ENCODE measurements around the gene CABLES2. TPM values are rescaled to one million over a fixed set of nuclear protein-coding genes. Genes with fewer than 3 reads are reported as not detected.

The CABLES2 gene
- total and polyA plus RNA-seq, 2 of the 4 experiments (the other 2 are of a cell fraction), result 1.4 to 5.1 TPM

GRCh38 chr20:62372042-62372993, 34.8 kb downstream of the CABLES2 start:
- Histone ChIP-seq H3K9ac (ENCODE audit: low read depth, low read length) (no peak overlapping the region), H2BK5ac (ENCODE audit: low read depth, low read length, poor library complexity, severe bottlenecking) (no peak overlapping the region), H3K18ac (ENCODE audit: low read depth, low read length) (no peak overlapping the region), H2BK20ac (ENCODE audit: low read depth, low read length) (no peak overlapping the region), H3K4ac (ENCODE audit: low read depth, low read length) (no peak overlapping the region), H3K9me1 (ENCODE audit: insufficient read depth, low read length) (peaks cover 13% of the 10 kb centered on the region; the same call in 1 of the 2 replicates), H3K27ac (ENCODE audit: insufficient read depth, low read length) (no peak overlapping the region), H3K23ac (ENCODE audit: low read depth, low read length) (no peak overlapping the region), H3K4me1 (ENCODE audit: control insufficient read depth, insufficient read depth, low read length) (peaks cover 53% of the 10 kb centered on the region), H2AK9ac (replicated peaks; ENCODE audit: low read depth, low read length, poor library complexity) (no peak overlapping the region), H3K79me1 (ENCODE audit: low read depth in 1 of 2, low read length in 2 of 2) (no peaks in the 10 kb centered on the region), H3K4me2 (ENCODE audit: low read depth, low read length) (no peak overlapping the region), H3K56ac (ENCODE audit: extremely low read depth, insufficient read depth, low read length) (no peak overlapping the region), H3K9me3 (ENCODE audit: control insufficient read depth, insufficient read depth, low read length) (no peaks in the 10 kb centered on the region), H4K20me1 (ENCODE audit: insufficient read depth, low read length) (peaks cover 12% of the 10 kb centered on the region), H2AK5ac (ENCODE audit: low read depth, low read length) (0 out of 2 replicates have a peak overlapping the region, but pooled peaks have one; percentile 16), H3K14ac (replicated peaks; ENCODE audit: low read depth, low read length) (no peak overlapping the region), H3K4me3 (ENCODE audit: insufficient read depth, low read depth, low read length) (no peak overlapping the region), H4K91ac (ENCODE audit: insufficient read depth, low read depth, low read length) (no peak overlapping the region), H2AFZ (replicated peaks; ENCODE audit: low read length, poor library complexity) (no peak overlapping the region), H4K5ac (ENCODE audit: low read depth, low read length) (no peak overlapping the region), H2BK120ac (ENCODE audit: low read depth, low read length) (no peak overlapping the region), H3K27me3 (ENCODE audit: control insufficient read depth, insufficient read depth, low read length) (no peaks in the 10 kb centered on the region), H4K8ac (ENCODE audit: low read depth in 2 of 2, low read length in 2 of 2) (no peak overlapping the region), H2BK15ac (ENCODE audit: low read depth, low read length) (no peak overlapping the region), H3K36me3 (ENCODE audit: control insufficient read depth, insufficient read depth, low read length) (no peaks in the 10 kb centered on the region)
- dilution Hi-C loops (cut with HindIII; ENCODE audit: low sequenced_read_pairs, unreplicated experiment), result no loop called here
- WGBS, 2 experiments (ENCODE audit: extremely low coverage in 2 of 2, insufficient read length in 1 of 2), result 95% methylated on average over 4 of the region's 29 CpGs; no CpG with 5 or more reads in 1 of the 2 experiments
- TF ChIP-seq RCOR1 (IDR thresholded peaks at IDR 0.05; ENCODE audit: insufficient replicate concordance, low read length) (no peak), MAFK (IDR thresholded peaks at IDR 0.05; ENCODE audit: low read depth, low read length) (no peak)
- TF ChIP-seq, protein P1, sequence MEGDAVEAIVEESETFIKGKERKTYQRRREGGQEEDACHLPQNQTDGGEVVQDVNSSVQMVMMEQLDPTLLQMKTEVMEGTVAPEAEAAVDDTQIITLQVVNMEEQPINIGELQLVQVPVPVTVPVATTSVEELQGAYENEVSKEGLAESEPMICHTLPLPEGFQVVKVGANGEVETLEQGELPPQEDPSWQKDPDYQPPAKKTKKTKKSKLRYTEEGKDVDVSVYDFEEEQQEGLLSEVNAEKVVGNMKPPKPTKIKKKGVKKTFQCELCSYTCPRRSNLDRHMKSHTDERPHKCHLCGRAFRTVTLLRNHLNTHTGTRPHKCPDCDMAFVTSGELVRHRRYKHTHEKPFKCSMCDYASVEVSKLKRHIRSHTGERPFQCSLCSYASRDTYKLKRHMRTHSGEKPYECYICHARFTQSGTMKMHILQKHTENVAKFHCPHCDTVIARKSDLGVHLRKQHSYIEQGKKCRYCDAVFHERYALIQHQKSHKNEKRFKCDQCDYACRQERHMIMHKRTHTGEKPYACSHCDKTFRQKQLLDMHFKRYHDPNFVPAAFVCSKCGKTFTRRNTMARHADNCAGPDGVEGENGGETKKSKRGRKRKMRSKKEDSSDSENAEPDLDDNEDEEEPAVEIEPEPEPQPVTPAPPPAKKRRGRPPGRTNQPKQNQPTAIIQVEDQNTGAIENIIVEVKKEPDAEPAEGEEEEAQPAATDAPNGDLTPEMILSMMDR (conservative IDR thresholded peaks at IDR 0.05; ENCODE audit: low read depth, low read length), result no peak
- CTCF ChIA-PET, result no interaction called here
- no peak for ATAC-seq (ENCODE audit: low read depth)
- POLR2A ChIA-PET (ENCODE audit: unreplicated experiment), result no interaction called here
- in situ Hi-C loops (cut with MboI; ENCODE audit: low sequenced_read_pairs), result no loop called here
- no peak for DNase-seq
- BruUV-seq (replicated peaks), result no TSS peak
- intact Hi-C loops (cut with micrococcal nuclease), result no loop called here

All from IMR-90 (cell line).